ENCODE measurements around the gene BEND6.

GRCh38 chr6:56977192-56977591 is 22.3 kb downstream of the BEND6 start:
- TF ChIP-seq CTCF (IDR thresholded peaks at IDR 0.05 in 8 of 11, conservative IDR thresholded peaks at IDR 0.05 in 3 of 11) = no peak
- TF ChIP-seq POLR2A (IDR thresholded peaks at IDR 0.05) = no peak
